Astrocyte of the cerebellum (primary cell): ENCODE data around the gene GRAMD1B.

ENCODE experiments used
- DNase-seq: peaks from one replicate; pipeline ENCODE4 v3.0.0-alpha.2; 2011; ENCODE audit warnings: low read depth
- H3K4me3 ChIP-seq: 2 replicates; pipeline ENCODE4 v1.5.1; 2011; ENCODE audit warnings: mild to moderate bottlenecking, low read depth, low read length, moderate library complexity
- in situ Hi-C: cut with HindIII; loops from 2 replicates; pipeline ENCODE4 v1.10.0; 2017; ENCODE audit warnings: low sequenced_read_pairs
- TF ChIP-seq, protein P1 (sequence below): IDR thresholded peaks from 2 replicates; pipeline ENCODE4 v1.5.1; 2012; ENCODE audit warnings: low read length, low read depth, moderate library complexity, mild to moderate bottlenecking; ENCODE audit errors: missing control alignments

GRAMD1B gene

DNA sequence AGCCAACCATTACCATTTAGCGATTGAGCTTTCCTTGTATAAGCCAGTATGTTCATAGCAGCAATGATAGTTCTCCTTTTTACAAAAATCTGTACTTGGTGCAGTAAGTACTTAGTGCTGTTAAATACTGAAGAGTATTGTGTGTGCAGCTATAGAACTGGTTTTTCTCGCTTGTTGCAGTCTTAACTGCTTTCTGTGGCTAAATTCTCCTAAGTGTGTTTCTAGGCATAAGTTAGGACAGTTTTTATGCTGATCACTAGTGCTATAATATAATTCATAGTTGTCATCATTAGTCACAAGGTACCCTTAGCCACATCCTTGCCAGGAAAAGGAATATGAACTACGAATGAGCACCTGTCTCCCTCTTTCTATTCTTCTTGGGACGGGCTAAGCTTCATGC lies 107.7 kb downstream of the GRAMD1B start:
- in situ Hi-C loops, result no loop called here
- no peak for DNase-seq
- no peak overlapping the region for H3K4me3 ChIP-seq
- TF ChIP-seq, protein P1, sequence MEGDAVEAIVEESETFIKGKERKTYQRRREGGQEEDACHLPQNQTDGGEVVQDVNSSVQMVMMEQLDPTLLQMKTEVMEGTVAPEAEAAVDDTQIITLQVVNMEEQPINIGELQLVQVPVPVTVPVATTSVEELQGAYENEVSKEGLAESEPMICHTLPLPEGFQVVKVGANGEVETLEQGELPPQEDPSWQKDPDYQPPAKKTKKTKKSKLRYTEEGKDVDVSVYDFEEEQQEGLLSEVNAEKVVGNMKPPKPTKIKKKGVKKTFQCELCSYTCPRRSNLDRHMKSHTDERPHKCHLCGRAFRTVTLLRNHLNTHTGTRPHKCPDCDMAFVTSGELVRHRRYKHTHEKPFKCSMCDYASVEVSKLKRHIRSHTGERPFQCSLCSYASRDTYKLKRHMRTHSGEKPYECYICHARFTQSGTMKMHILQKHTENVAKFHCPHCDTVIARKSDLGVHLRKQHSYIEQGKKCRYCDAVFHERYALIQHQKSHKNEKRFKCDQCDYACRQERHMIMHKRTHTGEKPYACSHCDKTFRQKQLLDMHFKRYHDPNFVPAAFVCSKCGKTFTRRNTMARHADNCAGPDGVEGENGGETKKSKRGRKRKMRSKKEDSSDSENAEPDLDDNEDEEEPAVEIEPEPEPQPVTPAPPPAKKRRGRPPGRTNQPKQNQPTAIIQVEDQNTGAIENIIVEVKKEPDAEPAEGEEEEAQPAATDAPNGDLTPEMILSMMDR, result no peak

DNA sequence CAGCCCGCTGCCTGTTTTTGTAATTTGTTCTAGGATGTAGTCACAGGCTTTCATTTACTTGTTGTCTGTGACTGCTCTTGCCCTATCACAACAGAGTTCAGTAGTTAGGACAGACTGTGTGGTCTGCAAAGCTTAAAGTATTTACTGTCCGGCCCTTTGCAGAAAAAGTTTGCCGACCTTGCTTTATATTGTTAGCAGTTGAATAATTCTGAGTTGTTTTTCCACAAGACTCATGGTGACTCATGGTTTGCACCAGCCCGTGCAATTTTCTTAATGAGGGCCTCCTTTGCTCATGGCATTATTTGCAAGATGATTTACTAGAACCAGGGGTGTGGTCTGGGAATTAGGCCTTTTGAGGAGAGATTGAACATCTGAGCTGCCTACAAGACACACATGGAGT lies 113.7 kb downstream of the GRAMD1B start:
- TF ChIP-seq, protein P1, result no peak
- in situ Hi-C loops, result no loop called here
- H3K4me3 ChIP-seq, result no peak overlapping the region
- DNase-seq, result peak; percentile 19

DNA sequence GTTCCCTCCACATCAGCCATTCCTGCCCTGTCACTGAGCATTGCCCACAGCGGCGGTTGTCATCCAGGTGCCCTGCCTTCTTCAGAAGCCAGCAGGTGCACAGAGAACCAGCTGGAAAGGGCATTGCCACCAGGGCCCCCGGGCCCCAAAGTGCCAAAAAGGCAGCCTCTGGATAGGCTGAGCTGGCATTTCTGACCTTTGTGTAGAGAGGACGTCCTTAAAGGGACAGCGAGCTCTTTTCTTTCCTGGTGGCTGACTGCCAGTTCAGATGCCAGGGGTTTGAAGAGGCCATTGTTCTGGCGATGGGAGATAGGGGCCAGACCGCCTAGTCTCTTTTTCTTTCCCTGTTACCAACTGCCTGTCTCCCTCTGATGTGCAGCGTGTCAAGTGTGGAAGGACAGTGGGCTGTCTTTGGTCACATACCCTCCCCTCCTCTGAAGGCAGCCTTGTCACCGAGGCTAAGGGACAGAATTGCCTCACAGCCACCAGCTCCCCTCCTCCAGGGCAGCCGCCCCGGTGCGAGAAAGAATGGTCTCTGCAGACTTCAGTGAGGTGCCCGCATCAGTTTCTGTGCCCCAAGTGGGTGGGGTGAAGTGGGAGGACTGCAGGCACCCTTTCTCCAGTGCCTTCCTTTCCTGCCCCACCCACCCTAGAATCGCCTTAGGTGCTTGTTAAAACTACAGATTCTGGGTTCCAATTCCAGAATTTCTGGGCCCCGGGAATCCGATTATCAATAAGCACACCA lies 114.7 kb downstream of the GRAMD1B start:
- H3K4me3 ChIP-seq, result no peak overlapping the region
- TF ChIP-seq, protein P1, result no peak
- DNase-seq, result no peak
- in situ Hi-C loops, result no loop called here

DNA sequence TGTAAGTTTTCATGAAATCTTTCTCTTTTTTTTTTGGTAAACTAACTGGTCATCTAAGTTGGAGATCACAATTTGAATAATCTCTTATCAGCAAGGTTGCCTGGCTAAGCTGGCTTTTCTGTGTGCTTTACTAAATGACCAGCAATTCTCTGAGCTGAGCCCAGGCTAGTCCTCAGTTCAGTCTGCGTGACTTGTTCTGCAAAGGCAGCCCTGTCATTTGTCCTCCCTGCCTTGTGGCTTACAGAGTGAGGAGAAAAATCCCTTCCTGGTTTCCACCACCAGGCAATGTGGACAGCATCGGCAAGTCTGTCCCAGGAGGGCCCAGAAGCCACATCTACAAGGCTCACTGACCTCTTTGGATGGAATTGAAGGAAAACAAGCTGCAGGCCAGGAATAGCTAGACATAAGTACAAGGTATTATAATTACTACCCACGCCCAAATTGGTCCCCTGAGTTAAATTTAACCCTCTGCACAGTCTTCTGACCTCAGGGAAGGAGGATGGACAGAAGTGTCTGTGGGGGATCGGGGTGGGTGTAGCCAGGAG lies 115.7 kb downstream of the GRAMD1B start:
- no peak for DNase-seq
- no peak overlapping the region for H3K4me3 ChIP-seq
- in situ Hi-C loops, result no loop called here
- TF ChIP-seq, protein P1, result no peak

DNA sequence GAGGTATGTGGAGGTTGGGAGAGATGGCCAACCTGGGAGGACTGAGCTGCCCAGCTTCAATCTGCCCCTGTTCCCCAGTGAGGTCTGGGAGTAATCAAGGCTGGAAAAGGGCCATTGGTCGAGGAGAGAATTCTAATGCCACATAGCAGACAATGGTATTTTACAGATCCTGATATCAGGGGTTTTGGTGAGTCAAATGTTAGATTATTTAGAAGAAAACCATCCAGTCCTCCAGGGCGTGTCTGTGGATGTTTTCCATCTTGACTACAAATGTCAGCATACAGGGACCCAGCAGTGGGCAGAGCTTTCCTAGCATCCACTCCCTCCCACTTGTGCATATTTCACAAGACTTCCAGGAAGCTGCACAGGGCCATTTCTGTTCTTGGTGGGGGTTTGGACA lies 116.4 kb downstream of the GRAMD1B start:
- DNase-seq, result no peak
- TF ChIP-seq, protein P1, result no peak

DNA sequence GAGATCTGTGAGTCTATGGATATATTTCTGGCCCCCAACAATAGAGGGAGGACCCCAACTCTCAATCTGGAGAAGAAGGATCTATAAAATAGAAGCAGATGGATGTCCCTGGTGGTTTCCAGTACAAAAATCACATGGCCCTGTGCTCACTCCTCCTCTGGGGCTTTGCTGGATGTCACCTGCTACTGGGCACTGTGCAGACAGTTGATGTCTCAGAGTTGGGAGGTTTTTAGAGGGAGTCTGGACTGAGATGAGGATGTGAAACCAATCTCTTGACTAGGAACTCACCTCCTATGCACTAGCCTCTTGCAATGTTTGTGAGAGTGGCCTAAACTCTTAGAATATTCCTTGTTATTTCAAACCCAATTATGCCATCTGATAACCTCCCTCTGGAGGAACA lies 117.1 kb downstream of the GRAMD1B start:
- H3K4me3 ChIP-seq, result no peak overlapping the region
- in situ Hi-C loops, result no loop called here
- TF ChIP-seq, protein P1, result no peak
- DNase-seq, result no peak

More for the DNA sequence above, 116.4 kb downstream of the GRAMD1B start:
- H3K4me3 ChIP-seq, result no peak overlapping the region
- in situ Hi-C loops, result no loop called here
